GM18508 (cell line): ENCODE data around the gene S100A9.

Experiments used
- ATAC-seq: cut with Tn5 transposase; IDR thresholded peaks from one replicate; pipeline ENCODE4 v1.9.1; 2021; ENCODE audit warnings: moderate number of reproducible peaks; ENCODE audit not compliant: insufficient read depth, unreplicated experiment

The S100A9 gene

DNA sequence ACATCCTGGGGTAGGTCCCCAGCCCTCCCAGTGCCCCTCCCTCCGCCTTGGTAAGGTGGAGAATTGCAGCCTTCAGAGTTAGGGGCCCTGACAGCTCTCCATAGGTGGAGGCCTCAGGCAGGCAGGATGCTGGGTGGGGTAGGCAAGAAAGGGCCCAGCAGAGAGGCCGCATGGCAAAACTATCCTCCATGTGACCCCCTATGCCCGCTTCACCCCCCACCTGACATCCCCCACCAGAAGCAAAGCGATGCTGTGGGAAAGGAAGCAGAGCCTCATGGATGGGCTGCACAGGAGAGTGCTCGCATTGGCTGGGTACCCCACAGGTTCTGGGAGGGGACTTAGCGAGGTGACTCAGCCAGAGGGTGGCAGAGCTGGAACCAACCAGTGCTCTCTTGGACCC, 1.6 kb downstream of the S100A9 start:
- ATAC-seq = no peak

DNA sequence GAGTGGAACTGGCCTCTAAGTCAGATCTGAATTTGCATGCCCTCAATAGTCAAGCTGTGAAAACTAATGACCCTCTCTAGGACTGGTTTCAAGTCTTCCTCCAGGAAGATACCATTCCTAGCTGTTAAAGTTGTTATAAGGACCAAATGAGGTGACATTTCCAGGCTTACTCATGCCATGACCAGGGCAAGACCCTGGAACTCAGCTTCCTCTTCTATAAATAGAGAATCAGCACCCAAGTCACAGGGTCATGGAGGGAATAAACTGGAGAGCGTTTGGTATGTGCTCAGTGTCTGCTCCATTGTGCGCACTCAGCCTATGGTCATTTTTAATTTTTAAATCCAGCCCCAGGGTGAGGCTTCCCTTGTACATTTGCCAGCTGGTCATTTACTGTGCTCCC, 2.5 kb downstream of the S100A9 start:
- no peak for ATAC-seq

DNA sequence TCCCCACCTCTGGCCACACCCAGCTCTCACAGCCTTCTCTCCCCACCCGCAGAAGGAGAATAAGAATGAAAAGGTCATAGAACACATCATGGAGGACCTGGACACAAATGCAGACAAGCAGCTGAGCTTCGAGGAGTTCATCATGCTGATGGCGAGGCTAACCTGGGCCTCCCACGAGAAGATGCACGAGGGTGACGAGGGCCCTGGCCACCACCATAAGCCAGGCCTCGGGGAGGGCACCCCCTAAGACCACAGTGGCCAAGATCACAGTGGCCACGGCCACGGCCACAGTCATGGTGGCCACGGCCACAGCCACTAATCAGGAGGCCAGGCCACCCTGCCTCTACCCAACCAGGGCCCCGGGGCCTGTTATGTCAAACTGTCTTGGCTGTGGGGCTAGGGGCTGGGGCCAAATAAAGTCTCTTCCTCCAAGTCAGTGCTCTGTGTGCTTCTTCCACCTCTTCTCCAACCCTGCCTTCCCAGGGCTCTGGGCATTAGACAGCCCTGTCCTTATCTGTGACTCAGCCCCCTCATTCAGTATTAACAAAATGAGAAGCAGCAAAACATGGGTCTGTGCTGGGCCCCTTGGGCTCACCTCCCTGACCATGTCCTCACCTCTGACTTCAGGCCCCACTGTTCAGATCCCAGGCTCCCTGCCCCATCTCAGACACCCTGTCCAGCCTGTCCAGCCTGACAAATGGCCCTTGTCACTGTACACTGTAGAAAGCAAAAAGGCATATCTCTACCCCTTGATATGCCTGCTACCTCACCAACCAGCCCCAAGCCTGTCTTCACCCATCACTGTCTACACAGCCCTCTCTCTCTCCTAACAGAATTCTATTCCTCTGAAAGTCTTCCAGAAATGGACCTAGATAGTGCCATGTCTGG, 3.2 kb downstream of the S100A9 start:
- ATAC-seq = no peak

DNA sequence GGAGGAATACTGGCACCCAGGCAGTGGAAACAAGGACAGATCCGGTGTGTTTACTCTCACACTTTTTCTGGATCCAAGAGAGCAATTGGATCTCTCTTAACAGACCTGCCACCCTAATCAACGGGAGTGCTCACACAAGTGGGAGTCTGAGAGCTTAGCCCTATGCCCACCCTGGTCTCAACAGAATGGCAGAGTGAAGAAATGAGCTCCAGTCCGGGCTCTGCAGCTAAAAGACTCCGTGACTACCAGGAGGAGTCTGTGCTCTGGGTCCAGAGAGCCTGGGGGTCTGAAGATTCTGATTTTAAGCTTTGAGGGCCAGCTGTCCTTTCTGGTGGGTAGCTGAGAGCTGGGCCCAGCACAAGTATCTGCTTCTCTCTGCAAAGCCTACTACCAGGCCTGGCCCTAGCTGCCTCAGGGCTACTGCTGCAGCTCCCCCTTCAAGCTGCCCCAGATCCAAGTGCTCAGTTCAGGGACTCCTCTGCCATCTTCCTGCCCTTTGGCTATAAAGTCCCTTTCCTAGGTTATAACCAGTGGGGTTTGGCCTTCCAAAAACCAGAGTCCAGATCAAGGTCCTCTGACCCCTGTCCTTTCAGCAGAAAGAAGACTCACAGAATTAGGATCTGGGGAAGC, 3.9 kb downstream of the S100A9 start:
- no peak for ATAC-seq

DNA sequence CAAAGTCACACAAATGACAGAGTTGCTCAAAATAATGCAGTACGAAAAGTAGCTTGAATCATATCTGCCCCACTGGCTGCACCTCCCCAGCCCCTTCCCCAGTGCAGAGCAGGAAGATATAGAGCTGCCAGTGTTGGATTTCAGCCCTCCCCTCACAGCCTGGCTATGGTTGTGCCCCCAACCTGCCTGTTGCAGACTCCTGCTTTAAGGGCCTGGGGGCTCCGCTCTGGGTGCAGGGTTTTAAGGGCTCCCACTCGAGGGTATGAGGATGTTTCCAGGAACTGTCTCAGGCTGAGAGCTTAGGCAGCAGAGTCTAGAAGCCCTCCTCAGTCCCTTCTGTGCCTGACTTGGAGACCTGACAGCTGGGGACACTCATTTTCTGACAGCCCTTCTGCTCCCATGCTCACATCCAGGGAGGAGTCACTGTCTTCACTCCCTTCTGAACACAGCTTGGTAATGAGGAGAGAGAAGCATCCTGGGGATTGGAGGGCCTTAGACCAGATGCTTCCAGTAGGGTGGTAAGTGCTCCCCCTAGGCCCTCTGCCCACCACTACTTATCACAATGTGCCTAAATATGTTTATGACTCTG, 4.6 kb downstream of the S100A9 start:
- ATAC-seq = no peak

DNA sequence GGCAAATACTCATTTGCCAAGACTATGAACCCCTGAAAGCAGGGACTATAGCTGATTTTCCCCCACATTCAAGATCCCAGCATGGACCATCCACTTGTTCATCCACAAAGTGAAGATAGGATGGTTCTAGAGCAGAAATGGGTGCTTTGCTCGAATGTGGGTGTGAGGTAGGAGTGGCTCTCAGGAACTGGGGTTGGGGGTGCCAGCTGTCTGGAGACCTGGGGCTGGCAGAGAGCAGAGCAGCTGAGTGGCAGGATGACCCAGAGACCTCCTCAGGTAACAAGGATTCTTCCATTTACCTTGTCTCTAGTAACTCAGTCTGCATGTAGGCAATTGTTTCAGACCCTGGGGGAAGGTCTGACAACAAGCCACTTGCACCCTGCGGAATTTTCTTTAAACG, 6.0 kb downstream of the S100A9 start:
- no peak for ATAC-seq

DNA sequence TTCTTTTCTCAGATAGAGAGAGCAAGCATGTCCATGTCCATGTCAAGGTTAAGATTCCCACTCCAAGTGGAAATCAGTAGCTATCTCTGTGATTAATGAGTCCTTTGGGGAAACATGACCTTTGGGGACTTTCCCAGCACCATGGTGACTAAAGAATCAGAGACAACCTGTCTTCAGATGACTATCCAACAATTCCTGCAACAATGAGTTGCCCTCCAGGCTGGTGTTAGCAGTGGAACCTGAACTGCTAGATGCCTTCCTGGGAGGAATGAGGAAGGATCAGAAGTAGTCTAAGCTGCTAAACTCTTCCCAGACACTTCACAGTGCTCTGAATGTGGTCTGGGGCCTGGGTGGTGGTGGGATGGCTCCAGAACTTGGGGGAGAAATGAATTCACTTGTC, 6.5 kb downstream of the S100A9 start:
- ATAC-seq = no peak

DNA sequence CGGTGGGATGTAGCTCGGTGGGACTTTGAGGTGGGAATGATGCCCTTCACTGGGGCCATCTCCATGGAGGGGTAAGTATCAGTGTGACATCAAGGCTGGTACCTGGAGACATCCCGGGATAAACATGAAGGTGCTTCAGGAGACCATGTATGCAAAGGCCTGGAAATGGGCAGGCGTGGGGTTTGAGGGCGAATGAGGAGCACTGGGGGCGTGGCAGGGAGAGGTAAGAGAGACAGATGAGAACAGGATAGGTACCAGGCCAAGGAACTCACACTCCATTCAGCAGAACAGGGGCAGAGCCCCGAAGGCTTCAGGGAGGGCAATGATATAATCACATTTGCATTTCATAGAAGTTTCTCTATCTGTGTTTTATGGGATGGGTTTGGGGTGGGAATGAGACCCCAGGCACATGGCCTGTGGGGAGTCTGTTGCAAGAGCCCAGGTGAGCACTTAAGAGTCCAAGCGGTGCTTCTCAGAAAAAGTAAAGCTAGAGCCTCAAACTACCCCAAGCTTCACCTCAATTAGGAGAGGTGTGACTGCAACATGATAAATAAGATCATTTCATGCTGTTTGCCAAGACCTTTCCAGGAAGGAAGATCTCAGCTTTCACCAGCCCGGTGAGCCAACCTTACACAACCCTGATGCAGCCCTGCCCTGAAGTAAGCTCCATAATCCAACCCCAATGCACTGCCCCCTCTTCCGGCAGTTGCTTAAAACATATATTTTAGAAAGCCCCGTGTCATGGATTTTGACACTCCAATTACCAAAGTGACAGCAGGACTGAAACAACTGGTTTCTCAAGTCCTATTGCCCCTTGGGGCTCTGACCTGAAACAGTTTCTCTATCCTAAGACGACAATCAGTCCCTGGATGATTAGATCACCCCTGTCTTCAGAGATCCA, 7.4 kb downstream of the S100A9 start:
- ATAC-seq = no peak

DNA sequence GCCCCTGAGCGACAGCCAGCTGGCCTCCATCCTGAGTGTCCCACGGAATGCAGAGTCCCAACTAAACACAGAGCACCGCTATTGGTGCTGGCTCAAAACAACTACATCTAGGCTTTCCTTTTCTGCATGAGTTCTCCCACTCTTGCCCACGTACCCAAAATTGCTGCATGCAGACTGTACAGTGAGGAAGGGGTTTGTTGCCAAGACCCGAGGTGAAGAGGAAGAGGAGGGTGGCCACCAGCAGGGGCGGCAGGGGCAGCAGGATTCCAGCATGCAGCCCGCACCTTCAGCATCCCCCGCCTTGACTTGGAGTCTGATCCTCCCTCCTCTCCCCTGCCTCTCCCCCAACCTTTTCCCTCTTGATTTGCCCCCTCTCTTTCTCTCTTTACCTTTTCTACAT, 8.0 kb downstream of the S100A9 start:
- ATAC-seq = no peak

DNA sequence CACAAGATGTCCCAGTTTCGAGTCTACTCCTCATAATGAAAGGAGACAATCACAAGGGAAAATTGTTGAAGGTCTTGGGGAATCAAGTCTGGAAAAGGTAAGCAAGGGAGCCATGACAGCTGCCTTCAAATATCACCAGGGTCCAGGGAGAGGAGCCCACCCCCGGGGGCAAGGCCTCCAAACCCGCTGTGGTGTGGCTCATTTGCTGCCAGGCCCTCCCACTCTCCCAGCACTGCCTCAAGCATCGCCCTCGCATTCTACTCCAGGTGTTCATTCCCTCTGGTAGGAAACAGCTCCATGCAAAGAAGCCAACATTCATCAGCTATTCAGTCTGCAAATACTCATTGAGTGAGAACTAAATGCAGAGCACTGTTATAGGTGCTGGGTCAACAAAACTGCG, 8.6 kb downstream of the S100A9 start:
- ATAC-seq = no peak

DNA sequence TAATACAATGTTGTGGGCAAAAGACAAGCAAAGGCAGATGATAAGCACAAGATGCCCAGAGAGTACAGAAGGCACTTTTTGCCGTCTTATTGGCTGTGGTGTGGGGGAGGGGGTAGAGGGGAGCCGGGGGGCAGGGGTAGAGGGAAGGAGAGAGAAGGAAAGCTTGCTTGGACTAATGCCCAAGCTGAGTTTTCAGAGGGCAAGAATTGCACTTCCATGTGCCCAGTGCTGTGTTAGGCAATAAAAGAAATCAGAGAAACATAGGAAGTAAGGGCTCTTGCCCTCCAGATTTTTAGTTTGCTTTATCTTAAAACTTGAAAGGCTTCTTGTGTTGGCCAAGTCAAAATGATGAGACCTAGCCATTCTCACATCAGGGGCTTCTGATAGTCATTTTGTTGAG, 9.4 kb downstream of the S100A9 start:
- no peak for ATAC-seq

DNA sequence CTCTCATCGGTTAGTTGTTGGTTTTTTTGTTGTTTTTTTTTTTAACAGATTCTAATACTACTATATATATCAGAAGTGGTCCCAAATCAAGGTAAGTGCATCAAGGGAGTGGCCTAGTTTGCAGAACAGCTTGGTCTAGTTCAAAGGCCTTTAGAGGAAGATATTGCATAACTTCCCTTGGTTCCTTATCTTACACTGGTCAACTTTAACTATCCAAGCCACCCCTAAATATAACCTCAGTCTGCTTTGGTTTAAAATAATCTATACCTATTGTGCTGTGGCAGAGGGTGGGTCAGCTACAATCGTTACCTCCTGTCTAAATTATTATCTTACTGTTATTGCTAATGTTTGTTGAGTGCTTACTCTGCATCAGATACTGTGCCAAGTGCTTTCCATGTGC, 10.8 kb downstream of the S100A9 start:
- ATAC-seq = no peak

DNA sequence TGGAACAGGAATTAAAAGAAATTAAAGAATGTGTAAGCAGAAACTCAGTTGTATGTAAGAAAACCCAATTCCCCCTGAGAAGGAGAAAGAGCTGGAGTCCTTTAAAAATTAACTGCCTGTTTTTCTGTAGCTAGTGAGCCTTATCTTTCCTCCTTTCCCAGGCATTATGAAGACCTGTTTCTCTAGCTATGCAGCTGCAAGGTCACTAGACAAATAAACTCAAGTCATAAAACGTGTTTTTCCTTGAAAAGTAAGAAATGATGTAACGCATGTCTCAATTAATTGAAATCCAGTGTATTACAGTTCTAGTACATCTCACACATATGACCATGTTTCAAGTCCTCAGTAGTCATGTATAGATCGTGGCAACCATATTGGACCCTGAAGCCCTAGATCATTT, 12.5 kb downstream of the S100A9 start:
- no peak for ATAC-seq

DNA sequence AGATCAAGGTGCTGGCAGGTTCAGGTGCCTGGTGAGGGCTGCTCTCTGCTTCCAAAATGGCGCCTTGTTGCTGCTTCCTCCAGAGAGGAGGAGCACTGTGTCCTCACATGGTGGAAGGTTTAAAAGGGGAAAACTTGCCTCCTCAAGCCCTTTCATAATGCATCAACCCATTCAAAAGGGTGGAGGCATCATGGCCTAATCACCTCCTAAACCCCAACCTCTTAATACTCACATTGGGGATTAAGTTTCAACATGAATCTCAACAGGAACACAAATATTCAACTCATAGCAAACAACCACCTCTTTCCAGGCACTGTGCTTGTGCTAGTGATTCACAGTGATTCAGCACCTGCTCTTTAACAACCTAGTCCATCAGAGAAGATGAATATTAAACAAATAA, 13.6 kb downstream of the S100A9 start:
- no peak for ATAC-seq

DNA sequence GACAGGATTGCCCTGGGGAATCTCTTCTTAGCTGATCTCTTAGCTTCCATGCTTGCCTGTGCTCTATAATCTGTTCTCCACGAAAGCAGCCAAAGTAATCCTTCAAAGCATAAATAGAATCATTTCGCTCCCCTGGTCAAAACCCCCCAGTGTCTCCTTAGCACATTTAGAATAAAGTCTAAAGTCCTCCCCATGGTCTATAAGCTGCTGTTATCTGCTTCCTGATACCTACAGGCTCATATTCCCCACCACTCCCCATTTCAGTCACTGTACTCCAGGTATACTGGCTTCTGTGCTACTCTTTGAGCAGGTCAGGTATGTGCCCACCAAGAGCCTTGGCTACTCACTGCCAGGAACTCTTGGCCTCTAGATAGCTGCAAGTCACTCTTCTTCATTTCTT, 14.9 kb downstream of the S100A9 start:
- ATAC-seq = no peak

DNA sequence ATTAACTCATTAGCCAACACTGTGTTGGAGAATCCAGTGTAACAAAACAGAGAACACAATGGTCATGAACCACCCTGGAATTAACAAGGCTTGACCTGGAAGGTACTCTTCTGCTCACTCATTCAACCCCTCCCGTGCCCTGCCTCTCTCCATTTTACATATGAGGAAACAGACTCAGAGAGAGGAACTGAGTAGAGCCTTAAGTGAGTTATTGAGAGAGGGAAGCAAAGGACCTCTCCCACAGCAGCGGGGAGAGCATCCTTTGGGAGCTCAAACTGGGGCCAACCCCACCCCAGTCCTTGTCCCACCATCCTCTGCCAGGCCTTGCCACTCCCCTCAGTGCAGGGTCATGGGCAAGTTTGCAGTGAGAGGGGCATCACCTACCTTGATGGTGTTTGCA, 16.4 kb downstream of the S100A9 start:
- ATAC-seq = no peak

DNA sequence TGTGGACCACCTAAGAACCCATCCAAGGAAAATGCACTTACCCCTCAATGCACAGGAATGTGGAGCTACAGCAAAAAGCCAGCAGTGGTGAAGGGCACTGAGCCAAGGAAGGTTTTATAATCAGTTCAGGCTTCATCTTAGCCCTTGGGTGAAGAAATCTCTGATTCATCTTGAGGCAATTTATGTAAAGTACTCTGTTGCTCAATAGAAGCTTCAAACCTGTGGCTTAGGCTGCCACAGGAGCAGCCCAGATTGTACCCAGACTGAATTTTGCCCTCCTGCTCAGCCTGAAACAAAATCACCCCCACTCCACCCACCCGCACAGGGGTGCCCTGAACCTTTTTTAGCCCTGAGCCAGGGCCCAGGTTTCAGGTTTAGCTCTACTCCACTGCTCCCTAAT, 17.9 kb downstream of the S100A9 start, which contains the start of gene S100A12:
TSS of gene S100A12 (minus strand) at position 111 of the 400 bp plus-strand sequence. CDS start 1,029 bp downstream, outside the sequence.
- no peak for ATAC-seq

DNA sequence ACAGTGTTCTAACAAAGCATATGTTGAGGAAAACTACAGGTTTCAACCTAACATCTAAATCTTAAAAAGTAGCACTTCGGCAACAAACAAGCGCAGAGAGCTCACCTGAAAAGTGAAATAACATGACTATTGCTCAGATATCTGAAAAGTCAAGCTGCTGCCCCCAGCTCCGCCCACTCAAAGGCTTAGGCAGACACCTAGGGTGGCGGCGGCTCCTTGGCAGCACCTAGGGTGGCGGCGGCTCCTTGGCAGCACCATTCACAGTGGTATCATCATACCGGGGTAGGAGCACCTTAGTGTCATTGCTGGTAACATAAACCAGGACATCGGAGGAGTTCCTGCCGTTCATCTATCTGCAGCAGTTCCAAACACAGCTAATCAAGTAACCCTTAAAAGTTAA, 21.9 kb downstream of the S100A9 start:
- no peak for ATAC-seq

DNA sequence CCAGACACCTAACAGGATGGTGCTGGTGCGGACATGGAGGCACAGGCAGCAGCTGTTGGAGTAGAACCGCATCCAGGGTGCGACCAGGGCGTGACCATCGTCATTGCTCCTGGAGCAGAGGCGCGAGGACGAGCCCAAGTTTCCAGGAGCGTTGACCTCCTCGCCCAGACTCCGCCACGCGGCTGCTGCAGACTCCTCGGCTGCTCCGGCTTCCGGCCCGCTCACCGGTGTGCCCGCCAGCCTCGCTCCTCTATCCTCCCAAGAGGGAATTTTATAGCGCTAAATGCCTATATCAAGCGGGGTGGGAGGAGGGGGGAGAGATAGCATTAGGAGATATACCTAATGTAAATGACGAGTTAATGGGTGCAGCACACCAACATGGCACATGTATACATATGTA, 23.1 kb downstream of the S100A9 start:
- ATAC-seq = no peak

DNA sequence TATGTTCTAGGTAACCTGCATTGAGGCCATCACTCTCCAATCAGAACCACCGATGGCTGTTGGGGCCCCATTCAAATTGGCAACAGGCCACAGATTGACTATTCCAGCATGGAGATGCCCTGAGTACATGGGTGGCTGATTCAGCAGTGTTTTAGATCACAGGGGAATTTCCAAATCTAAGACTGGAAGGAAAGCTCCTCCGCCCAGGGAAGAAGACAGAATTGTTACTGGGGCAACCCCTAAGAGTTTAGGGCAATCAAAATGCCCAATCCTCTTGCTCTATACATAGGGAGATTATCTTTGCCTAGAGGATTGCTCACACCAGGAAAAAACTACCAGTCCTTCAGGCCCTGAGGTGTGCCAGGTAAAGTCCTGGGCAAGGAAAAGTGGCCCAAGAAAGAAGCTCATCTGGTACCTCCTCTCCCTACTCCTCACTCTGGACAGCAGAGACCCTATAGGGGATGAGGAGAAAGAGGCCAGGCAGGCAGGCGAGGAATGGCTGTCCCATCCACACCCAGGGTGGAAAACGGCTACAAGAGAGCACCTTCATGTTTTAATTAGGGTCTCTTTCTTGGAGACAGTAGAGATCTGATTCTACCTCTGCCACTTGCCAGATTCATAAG, 27.4 kb downstream of the S100A9 start:
- ATAC-seq = no peak
